ENCODE data around the gene NPHP4.

The NPHP4 gene

DNA sequence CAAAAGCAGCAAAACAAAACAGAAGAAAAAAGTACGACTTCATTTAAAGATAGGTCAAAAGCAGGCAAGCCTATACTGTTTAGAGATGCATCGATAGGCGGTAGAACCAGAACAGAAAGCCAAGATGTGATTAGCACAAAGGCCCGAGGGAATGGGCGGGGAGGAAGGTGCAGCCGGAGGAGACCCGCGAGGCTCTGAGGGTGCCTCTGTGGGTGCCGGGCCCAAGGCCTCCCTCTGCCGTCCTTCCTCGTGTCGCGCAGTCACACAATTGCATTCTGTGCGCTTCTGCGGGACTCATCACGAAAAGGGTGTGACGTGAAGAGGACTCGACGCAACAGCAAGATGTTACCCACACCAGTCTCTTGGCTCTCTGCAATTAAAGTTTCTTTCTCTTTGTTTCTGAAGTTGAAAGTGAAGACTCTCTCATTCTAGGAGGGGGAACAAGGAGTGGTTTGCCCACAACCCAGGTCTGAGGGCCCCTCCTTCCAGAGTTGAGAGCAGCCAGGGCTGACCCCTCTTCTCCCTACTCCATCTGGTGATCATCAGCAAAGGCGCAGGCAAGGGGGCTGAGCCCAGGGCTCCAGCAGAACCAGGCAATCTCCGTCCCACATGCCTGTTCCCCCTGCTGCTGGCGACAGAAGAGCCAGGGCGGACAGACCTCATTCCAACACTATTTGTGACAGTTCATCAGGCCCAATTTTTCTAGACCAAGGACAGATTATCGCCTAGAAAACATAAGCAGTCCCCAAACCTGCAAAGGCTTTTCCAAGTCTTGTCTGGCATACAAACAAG is 41.0 kb downstream of the NPHP4 start:
- Mint-ChIP-seq H3K4me1 (ENCODE audit: low read depth) (peaks cover 15% of the 10 kb centered on the region), H3K9me3 (no peaks in the 10 kb centered on the region), H3K4me3 (no peak overlapping the region), H3K27me3 (ENCODE audit: low read depth) (no peaks in the 10 kb centered on the region), H3K36me3 (ENCODE audit: low read depth) (peaks cover 13% of the 10 kb centered on the region), H3K27ac (no peak overlapping the region)

DNA sequence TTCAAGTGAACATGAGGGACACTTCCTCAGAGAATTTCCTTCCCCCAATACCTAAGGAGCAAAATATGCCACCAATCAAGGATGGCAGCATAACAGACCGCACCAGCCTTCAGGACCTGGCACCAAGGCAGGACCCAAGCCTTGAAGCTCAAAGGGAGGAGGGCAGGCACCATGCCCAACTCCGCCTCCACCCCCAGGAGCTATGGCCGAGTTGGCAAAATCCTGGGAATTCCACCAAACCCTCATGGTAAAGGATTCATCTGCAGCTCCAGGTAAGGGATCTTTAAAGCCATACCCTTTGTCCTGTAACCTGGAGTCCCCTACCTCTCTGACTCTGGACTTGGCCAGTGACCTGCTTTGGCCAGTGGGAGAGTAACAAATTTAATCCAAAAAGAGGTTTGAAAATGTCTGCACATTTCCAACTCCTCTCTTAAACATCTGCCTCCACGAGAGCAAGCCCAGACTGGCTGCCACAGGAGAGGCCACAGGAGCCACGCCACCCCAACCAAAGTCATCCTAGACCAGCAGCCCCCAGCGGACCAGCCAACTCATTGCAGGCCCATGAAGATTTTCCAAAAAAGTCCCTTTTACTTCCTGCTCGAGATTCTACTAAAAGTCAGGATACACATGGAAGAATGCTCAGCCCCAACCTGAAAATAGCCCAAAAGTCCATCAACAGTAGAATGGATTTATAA is 41.9 kb downstream of the NPHP4 start:
- no peaks in the 10 kb centered on the region for H3K9me3 Mint-ChIP-seq
- no peak overlapping the region for H3K27ac Mint-ChIP-seq
- no peaks in the 10 kb centered on the region for H3K27me3 Mint-ChIP-seq (ENCODE audit: low read depth)
- peaks cover 11% of the 10 kb centered on the region for H3K4me1 Mint-ChIP-seq (ENCODE audit: low read depth)
- H3K36me3 Mint-ChIP-seq (ENCODE audit: low read depth) = peaks cover 12% of the 10 kb centered on the region
- H3K4me3 Mint-ChIP-seq = no peak overlapping the region

DNA sequence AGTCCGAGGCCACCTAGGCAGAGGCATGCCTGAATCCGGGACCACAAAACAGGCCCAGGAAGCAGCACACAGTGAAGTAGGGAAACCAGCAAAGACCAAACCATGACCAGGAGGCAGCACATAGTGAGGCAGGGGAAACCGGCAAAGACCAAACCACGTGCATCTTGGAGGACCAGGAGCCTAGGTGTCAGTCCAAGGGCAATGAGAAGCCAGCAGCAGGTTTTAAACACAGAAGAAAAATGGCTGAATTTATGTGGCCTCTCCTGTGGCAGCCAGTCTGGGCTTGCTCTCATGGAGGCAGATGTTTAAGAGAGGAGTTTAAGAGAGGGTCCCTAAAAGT is 42.5 kb downstream of the NPHP4 start:
- H3K36me3 Mint-ChIP-seq (ENCODE audit: low read depth) = peaks cover 9% of the 10 kb centered on the region
- peaks cover 5% of the 10 kb centered on the region for H3K4me1 Mint-ChIP-seq (ENCODE audit: low read depth)
- H3K27ac Mint-ChIP-seq = no peak overlapping the region
- H3K4me3 Mint-ChIP-seq = no peak overlapping the region
- no peaks in the 10 kb centered on the region for H3K9me3 Mint-ChIP-seq
- no peaks in the 10 kb centered on the region for H3K27me3 Mint-ChIP-seq (ENCODE audit: low read depth)

DNA sequence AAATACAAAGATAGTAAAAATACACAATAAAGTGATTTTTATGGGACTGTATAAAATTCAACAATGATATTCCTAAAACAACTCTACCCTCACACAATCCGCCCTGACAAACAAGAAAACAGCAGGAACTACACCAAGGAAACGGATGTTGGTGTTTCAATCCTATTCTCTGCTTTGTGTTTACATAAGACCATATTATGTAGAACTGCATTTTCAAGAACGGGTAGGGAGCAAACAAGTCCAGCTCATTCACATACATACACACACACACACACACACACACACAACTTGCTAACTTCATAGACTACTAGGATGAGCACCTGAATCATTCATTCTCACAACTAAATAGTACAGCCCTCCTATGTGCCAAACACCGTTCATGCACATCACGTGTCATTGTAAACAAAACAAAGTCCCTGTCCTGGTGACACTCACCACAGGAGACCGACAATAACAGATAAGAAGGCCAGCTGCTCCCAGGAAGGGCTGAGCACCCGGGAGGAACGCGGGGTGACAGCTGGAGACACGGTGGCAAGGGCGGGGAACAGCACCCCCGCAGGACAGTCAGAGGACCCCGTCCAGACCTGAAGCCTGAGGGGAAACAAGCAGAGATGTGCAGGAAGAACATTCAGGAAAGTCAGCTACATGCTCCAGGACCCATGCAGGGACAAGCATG is 43.0 kb downstream of the NPHP4 start:
- H3K4me3 Mint-ChIP-seq = no peak overlapping the region
- H3K27ac Mint-ChIP-seq = no peak overlapping the region
- peaks cover under 1% of the 10 kb centered on the region for H3K4me1 Mint-ChIP-seq (ENCODE audit: low read depth)
- no peaks in the 10 kb centered on the region for H3K9me3 Mint-ChIP-seq
- H3K27me3 Mint-ChIP-seq (ENCODE audit: low read depth) = no peaks in the 10 kb centered on the region
- H3K36me3 Mint-ChIP-seq (ENCODE audit: low read depth) = peaks cover 6% of the 10 kb centered on the region

DNA sequence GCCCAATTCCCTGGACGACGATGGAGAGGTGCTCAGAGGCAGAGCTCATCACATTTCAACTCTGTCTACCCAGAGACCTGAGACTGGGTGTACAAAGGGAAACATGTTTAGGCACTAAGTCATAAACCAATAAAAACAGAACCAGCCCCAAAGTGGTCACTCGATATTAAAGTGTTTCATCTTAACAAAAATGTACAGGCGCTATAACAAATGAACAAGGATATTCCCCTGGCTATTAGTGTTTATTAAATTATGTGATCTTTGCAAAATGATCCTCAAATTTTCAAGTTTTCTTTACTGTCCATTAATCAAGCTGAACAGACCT is 43.6 kb downstream of the NPHP4 start:
- H3K4me1 Mint-ChIP-seq (ENCODE audit: low read depth) = no peaks in the 10 kb centered on the region
- no peaks in the 10 kb centered on the region for H3K9me3 Mint-ChIP-seq
- H3K27me3 Mint-ChIP-seq (ENCODE audit: low read depth) = no peaks in the 10 kb centered on the region
- H3K36me3 Mint-ChIP-seq (ENCODE audit: low read depth) = peaks cover 3% of the 10 kb centered on the region
- H3K4me3 Mint-ChIP-seq = no peak overlapping the region
- H3K27ac Mint-ChIP-seq = no peak overlapping the region

DNA sequence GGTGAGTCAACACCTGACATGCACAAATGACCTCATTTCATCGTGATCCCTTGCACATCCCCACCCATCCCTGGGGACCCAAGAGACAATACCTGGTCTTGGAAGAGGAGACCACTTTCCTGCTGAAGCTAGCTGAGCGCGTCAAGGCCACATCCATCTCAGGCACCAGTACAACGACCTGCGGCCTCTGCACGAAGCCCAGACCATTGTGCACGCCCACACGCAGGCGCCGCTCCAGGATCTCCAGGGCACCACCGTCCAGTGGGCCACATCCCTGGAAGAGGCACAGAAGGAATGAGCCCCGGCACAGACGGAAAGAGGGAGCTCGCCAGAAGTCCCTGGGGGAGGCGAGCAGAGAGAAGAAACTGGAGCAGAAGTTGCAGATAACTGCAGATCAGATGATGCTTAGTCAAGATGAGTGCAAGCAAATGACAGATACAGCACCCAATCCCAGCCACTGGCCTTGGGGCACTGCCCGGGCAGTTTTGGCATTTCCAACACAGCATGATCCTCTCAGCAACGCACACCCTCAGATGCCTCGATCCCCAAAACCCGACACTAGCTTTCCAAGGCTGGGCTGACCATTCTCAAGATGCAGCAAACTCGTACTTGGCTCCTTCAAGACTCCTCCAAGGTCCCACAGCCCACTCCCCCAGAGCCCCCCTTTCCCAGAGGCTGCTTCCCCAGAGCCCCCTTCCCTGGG is 44.1 kb downstream of the NPHP4 start:
- Mint-ChIP-seq H3K4me1 (ENCODE audit: low read depth) (no peaks in the 10 kb centered on the region), H3K27me3 (ENCODE audit: low read depth) (no peaks in the 10 kb centered on the region), H3K36me3 (ENCODE audit: low read depth) (peaks cover 3% of the 10 kb centered on the region), H3K4me3 (no peak overlapping the region), H3K27ac (no peak overlapping the region), H3K9me3 (no peaks in the 10 kb centered on the region)

DNA sequence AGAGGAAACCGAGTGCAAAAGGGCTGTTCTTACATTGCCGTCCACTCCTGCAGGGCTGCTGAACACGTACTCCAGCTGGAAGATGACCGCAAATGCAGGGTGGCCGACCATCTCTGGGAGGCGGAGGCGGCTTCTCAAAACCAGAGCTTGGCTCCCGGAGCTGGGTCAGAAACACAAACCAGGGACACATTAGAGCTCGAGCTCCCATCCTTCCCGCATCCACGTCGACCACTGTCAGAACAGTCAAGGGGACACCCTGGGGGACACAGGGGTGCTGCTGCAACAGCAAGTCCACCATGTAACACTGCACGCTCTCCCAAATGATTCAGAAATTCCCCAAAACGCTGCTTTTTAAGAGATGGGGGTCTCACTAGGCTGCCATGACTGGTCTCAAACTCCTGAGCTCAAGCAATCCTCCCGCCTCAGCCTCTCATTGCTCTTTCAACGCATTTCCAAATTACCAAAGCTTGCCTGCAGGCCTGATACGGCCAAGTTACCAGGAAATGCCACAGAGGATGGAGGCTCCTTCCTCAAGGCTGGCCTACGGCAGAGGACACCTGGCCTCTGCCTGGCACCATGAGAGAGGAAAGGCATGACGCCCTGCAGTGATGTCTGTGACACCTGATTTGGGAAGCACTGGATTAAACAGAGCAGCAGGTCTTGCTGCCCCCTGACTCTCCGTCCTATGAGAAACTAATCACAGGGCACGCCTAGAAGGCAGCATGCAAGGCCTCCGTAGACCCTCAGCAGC is 45.0 kb downstream of the NPHP4 start:
- Mint-ChIP-seq H3K27me3 (ENCODE audit: low read depth) (no peaks in the 10 kb centered on the region), H3K36me3 (ENCODE audit: low read depth) (peaks cover 3% of the 10 kb centered on the region), H3K9me3 (no peaks in the 10 kb centered on the region), H3K4me3 (no peak overlapping the region), H3K4me1 (ENCODE audit: low read depth) (no peaks in the 10 kb centered on the region), H3K27ac (no peak overlapping the region)

DNA sequence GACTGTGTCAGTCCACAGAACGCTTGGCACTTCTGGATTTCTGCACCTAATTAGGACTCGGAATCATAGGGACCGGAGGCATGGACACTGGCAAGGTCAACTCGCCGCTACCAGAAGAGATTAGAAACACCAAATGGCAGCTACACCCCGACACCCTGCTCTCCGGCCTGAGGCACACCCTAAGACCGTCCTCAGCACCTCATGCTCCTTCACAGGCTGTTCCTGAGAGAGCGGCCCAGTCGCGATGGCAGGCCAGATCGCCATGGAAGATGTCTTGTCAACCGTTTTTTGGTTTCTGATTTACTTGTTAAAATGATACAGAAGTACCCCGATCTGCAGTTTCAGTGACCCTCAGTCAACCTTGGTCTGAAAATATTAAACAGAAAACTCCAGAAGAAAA is 46.8 kb downstream of the NPHP4 start:
- Mint-ChIP-seq H3K36me3 (ENCODE audit: low read depth) (peaks cover 3% of the 10 kb centered on the region), H3K27me3 (ENCODE audit: low read depth) (no peaks in the 10 kb centered on the region), H3K27ac (peak overlapping the region; percentile 15), H3K4me1 (ENCODE audit: low read depth) (no peaks in the 10 kb centered on the region), H3K4me3 (no peak overlapping the region), H3K9me3 (no peaks in the 10 kb centered on the region)

DNA sequence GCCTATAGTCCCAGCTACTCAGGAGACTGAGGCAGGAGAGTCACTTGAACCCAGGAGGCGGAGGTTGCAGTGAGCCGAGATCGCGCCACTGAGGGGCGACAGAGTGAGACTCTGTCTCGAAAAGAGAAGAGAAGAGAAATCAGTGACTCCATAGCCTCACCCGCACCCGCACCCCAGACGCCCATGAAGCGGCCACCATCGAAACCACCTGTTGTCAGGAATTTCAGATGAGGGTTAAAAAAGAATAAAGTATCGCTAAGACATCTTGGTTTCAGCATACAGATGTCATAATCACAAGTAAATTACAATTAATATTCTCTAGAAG is 47.4 kb downstream of the NPHP4 start:
- H3K4me3 Mint-ChIP-seq = no peak overlapping the region
- no peaks in the 10 kb centered on the region for H3K27me3 Mint-ChIP-seq (ENCODE audit: low read depth)
- no peak overlapping the region for H3K27ac Mint-ChIP-seq
- no peaks in the 10 kb centered on the region for H3K4me1 Mint-ChIP-seq (ENCODE audit: low read depth)
- peaks cover 3% of the 10 kb centered on the region for H3K36me3 Mint-ChIP-seq (ENCODE audit: low read depth)
- no peaks in the 10 kb centered on the region for H3K9me3 Mint-ChIP-seq

DNA sequence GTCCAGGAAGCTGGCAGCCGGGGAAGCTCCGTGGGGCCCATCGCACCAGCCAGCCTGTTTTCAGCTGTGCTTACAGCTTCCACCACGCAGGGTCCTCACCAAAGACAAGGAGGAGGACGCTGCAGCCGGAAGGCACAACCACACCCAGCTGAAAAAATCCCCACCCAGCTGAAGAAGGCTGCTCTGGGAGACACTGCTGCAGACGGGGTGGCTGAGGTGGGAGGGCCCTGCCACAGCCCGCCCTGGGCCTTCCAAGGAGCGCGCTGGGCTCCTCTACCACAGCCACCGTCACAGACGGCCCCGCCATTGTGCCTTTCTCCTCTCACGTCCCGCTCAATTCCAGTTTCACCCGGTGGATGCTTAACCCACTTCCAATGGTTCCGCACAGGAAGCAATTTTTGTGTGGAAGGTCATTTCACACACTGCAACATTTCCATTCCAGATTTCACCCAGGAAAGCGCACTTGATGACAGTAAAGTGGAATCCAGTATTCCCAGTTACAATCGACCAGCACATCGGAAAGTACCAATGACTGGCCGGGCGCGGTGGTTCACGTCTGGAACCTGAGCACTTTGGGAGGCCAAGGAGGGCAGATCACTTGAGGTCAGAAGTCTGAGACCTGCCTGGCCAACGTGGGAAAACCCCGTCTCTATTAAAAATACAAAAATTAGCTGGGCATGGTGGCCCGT is 47.9 kb downstream of the NPHP4 start:
- no peak overlapping the region for H3K4me3 Mint-ChIP-seq
- H3K27me3 Mint-ChIP-seq (ENCODE audit: low read depth) = no peaks in the 10 kb centered on the region
- peaks cover 3% of the 10 kb centered on the region for H3K36me3 Mint-ChIP-seq (ENCODE audit: low read depth)
- H3K4me1 Mint-ChIP-seq (ENCODE audit: low read depth) = no peaks in the 10 kb centered on the region
- no peak overlapping the region for H3K27ac Mint-ChIP-seq
- H3K9me3 Mint-ChIP-seq = no peaks in the 10 kb centered on the region

DNA sequence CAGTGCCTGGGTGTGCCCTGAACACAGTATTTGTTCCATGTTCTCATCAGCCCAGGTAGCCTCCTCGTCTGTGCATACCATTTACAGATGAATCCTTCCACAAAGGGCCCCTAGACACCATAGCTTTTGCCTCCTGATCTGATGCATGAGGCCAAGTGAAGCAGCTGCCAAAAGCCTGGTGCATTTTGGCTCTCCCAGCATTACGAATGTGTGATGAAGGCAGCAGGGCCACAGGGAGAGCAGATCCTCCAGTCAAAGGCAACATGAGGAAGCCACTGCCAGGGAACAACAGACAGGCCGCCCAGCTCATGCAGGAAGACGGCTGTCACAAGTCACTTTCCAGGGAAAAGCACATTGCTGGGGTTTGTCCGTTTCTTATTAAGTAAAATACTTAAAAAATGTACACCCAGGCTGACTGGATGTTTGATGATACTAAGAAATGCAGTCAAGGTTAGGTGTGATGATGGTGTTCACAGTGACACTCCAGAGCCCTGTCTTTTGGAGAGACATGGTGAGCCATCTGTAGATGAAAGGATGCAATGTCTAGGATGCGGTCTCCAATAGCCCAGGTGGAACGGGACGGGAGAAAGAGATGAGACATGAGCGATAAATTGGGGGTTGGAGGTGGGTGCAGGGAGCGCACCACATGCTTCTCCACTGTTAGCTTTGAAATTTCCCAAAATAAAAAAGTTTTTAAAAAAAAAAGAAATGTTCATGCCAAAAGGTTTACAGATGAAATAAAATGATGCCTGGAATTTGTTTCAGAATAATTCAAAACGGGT is 48.7 kb downstream of the NPHP4 start:
- Mint-ChIP-seq H3K9me3 (no peaks in the 10 kb centered on the region), H3K36me3 (ENCODE audit: low read depth) (peaks cover 3% of the 10 kb centered on the region), H3K4me1 (ENCODE audit: low read depth) (no peaks in the 10 kb centered on the region), H3K4me3 (no peak overlapping the region), H3K27ac (no peak overlapping the region), H3K27me3 (ENCODE audit: low read depth) (no peaks in the 10 kb centered on the region)

DNA sequence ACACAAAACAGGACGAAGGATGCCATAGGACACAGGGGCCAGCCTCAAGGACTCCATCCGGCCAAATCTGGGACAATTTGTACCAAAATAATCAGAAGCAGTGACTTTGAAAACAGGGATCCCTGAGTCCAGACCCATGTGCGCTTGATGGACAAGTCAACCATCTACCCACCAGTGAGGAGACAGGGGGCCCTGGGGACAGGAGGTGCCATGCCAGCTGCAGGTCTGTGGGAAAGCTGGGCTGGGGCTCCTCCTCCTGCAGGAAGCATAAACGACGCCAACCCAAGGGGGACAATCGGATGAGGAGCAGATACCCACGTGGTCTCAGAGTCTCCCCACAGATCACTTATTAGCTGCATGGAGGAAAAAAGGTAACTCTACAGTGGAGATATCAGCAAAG is 50.6 kb downstream of the NPHP4 start:
- Mint-ChIP-seq H3K27me3 (ENCODE audit: low read depth) (no peaks in the 10 kb centered on the region), H3K4me1 (ENCODE audit: low read depth) (no peaks in the 10 kb centered on the region), H3K36me3 (ENCODE audit: low read depth) (peaks cover 6% of the 10 kb centered on the region), H3K4me3 (no peak overlapping the region), H3K9me3 (no peaks in the 10 kb centered on the region), H3K27ac (no peak overlapping the region)

DNA sequence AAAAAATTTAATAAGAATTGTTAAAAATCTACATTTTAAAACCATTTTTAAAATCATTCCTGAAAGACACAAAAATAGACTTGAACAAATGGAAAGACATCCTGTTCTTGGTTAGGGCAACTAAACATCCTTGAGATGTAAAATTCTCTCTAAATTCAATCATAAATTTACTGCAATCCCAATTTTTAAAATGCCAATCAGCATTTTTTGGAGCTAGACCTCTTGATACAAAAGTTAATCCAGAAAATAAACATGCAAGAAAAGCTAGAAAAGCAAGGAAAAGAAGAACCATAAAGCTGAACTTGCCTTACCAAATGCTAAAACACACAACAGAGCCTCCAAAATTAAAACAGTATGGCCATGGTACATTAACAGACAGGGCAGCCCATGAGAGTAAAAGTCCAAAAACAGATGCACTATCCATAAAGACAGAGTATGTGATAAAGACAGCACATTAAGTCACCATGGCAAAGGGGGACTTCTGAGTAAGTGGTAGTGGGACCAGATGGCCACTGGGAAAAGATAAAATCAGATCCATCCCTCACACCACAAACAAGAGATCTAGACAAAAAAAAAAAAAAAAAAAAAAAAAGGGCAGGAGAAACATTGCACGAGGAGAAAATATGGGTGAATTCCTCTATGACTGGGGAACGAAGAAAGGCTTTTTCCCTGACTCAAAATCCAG is 51.4 kb downstream of the NPHP4 start:
- Mint-ChIP-seq H3K36me3 (ENCODE audit: low read depth) (peaks cover 6% of the 10 kb centered on the region), H3K27me3 (ENCODE audit: low read depth) (no peaks in the 10 kb centered on the region), H3K9me3 (no peaks in the 10 kb centered on the region), H3K27ac (no peak overlapping the region), H3K4me1 (ENCODE audit: low read depth) (no peaks in the 10 kb centered on the region), H3K4me3 (no peak overlapping the region)
